GM18951 (cell line): Measurements from ENCODE around the gene MPHOSPH6.
"Not testable (repeated sequence)": the region's sequence is repeated elsewhere in the genome, so short reads cannot be mapped to it uniquely, and the experiment has no call there.

ENCODE experiments used
- POLR2A ChIP-seq: IDR thresholded peaks from 4 replicates; pipeline ENCODE4 v1.6.1; 2011; ENCODE audit warnings: mild to moderate bottlenecking; ENCODE audit not compliant: insufficient read length, insufficient read depth; ENCODE audit errors: extremely low read depth
- in situ Hi-C: fragments of 300-500 bp; cut with MboI; formaldehyde crosslinking; loops from one replicate; pipeline ENCODE4 v1.12.0; 2022; ENCODE audit warnings: low sequenced_read_pairs, mixed read lengths, inconsistent platforms; ENCODE audit not compliant: unreplicated experiment

Gene MPHOSPH6

GRCh38 chr16:82129881-82130280 lies 40.1 kb downstream of the MPHOSPH6 start:
- in situ Hi-C loops, result no loop called here
- TF ChIP-seq POLR2A, result no peak

DNA sequence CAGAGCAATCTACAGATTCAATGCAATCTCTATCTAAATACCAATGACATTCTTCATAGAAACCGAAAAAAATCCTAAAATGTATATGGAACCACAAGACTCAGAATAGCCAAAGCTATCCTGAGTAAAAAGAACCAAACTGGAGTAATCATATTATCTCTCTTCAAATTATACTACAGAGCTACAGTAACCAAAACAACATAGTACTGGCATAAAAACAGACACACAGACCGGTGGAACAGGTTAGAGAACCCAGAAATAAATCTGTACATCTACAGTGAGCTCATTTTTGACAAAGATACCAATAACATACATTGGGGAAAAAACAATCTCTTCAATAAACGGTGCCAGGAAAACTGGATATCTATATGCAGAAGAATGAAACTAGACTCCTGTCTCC lies 45.4 kb downstream of the MPHOSPH6 start:
- TF ChIP-seq POLR2A, result no peak
- in situ Hi-C loops, result no loop called here

- in situ Hi-C loops, result no loop called here
Observed at GRCh38 chr16:82119405-82119804, 50.6 kb downstream of the MPHOSPH6 start.

DNA sequence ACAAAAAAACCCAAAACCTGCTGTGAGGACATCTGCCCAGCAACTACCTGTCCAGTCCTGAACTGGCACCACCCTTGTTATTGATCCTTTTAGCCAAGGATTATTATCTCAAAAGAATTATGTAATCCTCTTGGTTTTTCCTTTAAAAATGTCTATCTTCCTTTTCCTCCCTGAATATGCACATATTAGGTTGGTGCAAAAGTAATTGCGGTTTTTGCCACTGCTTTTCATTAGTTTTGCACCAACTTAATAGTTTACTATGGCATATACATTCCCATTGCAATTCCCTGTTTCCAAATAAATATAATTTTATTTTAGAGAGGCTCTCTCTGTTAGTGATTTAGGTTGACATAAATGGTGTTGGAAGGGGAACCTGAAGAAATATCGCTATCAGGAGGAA lies 51.3 kb downstream of the MPHOSPH6 start:
- no peak for TF ChIP-seq POLR2A

More at GRCh38 chr16:82119405-82119804, 50.6 kb downstream of the MPHOSPH6 start:
- no peak for TF ChIP-seq POLR2A

DNA sequence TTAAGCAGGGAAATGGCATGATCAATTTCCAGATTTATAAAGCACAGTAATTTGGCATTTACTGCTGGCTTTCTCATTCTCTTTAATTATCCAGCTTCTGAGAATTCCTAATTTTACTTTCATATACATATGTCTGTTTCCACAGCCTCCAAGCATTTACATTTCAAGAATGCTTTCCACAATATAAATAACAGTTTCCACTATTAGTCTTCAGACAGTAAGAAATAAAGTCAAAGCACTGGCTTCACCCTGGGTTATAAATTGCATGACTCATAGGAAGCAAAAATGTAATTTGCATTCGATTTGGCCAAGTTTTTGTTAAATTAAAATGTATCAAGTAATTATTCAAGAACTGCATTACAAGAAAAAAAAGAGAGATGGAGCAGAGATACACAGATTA lies 53.5 kb downstream of the MPHOSPH6 start:
- TF ChIP-seq POLR2A, result no peak
- in situ Hi-C loops, result no loop called here

More for the DNA sequence above, 51.3 kb downstream of the MPHOSPH6 start:
- in situ Hi-C loops, result no loop called here

DNA sequence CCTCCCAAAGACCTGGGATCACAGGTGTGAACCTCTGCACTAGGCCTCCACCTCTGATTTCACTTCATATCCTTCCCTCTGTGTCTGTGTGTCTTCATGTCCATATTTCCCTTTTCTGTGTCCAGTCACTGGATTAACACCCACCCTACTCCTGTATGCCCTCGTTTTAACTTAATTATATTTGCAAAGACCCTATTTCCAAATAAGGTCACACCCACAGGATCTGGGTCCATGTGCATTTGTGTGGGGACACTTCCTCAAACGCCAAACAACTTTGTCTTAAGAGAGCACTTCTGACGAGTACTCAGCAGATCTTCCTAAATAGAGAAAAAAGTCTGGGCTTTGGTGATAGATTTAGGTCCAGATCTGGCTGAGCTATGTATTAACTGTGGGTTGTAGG lies 56.3 kb downstream of the MPHOSPH6 start:
- no peak for TF ChIP-seq POLR2A
- in situ Hi-C loops, result no loop called here

- in situ Hi-C loops, result no loop called here
- TF ChIP-seq POLR2A, result no peak
Observed at GRCh38 chr16:82111944-82112343, 58.1 kb downstream of the MPHOSPH6 start.

GRCh38 chr16:82109266-82109665 lies 60.8 kb downstream of the MPHOSPH6 start:
- in situ Hi-C loops, result not testable (repeated sequence)

GRCh38 chr16:82108774-82109173 lies 61.2 kb downstream of the MPHOSPH6 start:
- TF ChIP-seq POLR2A, result no peak
- in situ Hi-C loops, result no loop called here

- in situ Hi-C loops, result no loop called here
- TF ChIP-seq POLR2A, result no peak
Observed at GRCh38 chr16:82108100-82108499, 61.9 kb downstream of the MPHOSPH6 start.

GRCh38 chr16:82105107-82105506 lies 64.9 kb downstream of the MPHOSPH6 start:
- no peak for TF ChIP-seq POLR2A
- in situ Hi-C loops, result no loop called here
